Calu3 (cell line): ENCODE results near the gene DCTD. TPM values are rescaled to one million over a fixed set of nuclear protein-coding genes. Genes with fewer than 3 reads are reported as not detected.

Experiments
- BruUV-seq: library from RNA; stranded (reverse); fragments of 400-500 nt; replicated peaks from 2 replicates; lab custom pipeline; 2021; lab: Mats Ljungman, UMichigan
- CTCF ChIA-PET: fragments of 300-600 bp; sonication (Branson Sonifier 250); formaldehyde crosslinking; loops from one replicate; lab custom pipeline; 2022; ENCODE audit warnings: antibody characterized with exemption; lab: Charles Lee
- DNase-seq: peaks from one replicate; pipeline ENCODE4 v3.0.0; 2022
- H3K27ac Mint-ChIP-seq: one replicate; pipeline ENCODE4 v1.8.0; 2022; ENCODE audit warnings: mixed read lengths; ENCODE audit not compliant: unreplicated experiment
- H3K27me3 Mint-ChIP-seq: one replicate; pipeline ENCODE4 v1.8.0; 2022; ENCODE audit warnings: mixed read lengths; ENCODE audit not compliant: unreplicated experiment
- H3K36me3 Mint-ChIP-seq: one replicate; pipeline ENCODE4 v1.8.0; 2022; ENCODE audit warnings: mild to moderate bottlenecking, moderate library complexity, mixed read lengths; ENCODE audit not compliant: insufficient read depth, unreplicated experiment
- H3K4me1 Mint-ChIP-seq: one replicate; pipeline ENCODE4 v1.8.0; 2022; ENCODE audit warnings: mild to moderate bottlenecking, low read depth, mixed read lengths; ENCODE audit not compliant: unreplicated experiment
- H3K4me3 Mint-ChIP-seq: one replicate; pipeline ENCODE4 v1.8.0; 2022; ENCODE audit warnings: mild to moderate bottlenecking, low read depth, moderate library complexity, mixed read lengths; ENCODE audit not compliant: unreplicated experiment
- H3K9me3 Mint-ChIP-seq: one replicate; pipeline ENCODE4 v1.8.0; 2022; ENCODE audit warnings: low read depth, mixed read lengths; ENCODE audit not compliant: unreplicated experiment
- CTCF ChIP-seq: fragments of 200-600 bp; IDR thresholded peaks from one replicate; pipeline ENCODE4 v1.8.0; 2022; ENCODE audit warnings: antibody characterized with exemption; ENCODE audit not compliant: unreplicated experiment
- intact Hi-C: fragments of 100-400 bp; cut with micrococcal nuclease; formaldehyde crosslinking; loops from one replicate; pipeline ENCODE4 v1.10.0; 2022; ENCODE audit not compliant: unreplicated experiment
- total RNA-seq: library from RNA; stranded (reverse); gene quantifications from 2 replicates; pipeline ENCODE4 v1.2.3, GENCODE V29; 2022

The DCTD gene
- total RNA-seq, 1 experiment from 2014 or later = 65.3 TPM

- Mint-ChIP-seq H3K27me3 (peaks cover 37% of the 10 kb centered on the region), H3K4me1 (no peaks in the 10 kb centered on the region), H3K9me3 (no peaks in the 10 kb centered on the region), H3K36me3 (no peaks in the 10 kb centered on the region), H3K27ac (no peak overlapping the region), H3K4me3 (no peak overlapping the region)
- DNase-seq = no peak
- CTCF ChIA-PET = no interaction called here
- BruUV-seq = no TSS peak
- intact Hi-C loops = no loop called here
- no peak for TF ChIP-seq CTCF
Observed at GRCh38 chr4:182944484-182945213, 27.5 kb upstream of the DCTD start.

- Mint-ChIP-seq H3K9me3 (no peaks in the 10 kb centered on the region), H3K27ac (no peak overlapping the region), H3K4me3 (no peak overlapping the region), H3K4me1 (no peaks in the 10 kb centered on the region), H3K36me3 (no peaks in the 10 kb centered on the region), H3K27me3 (peaks cover 30% of the 10 kb centered on the region)
- intact Hi-C loops = no loop called here
- BruUV-seq = no TSS peak
- CTCF ChIA-PET = interaction anchor here (0.9 kb wide), 1 partner anchor 323 kb away, joined by 3 read pairs; no protein-coding TSS in a partner anchor
- no peak for TF ChIP-seq CTCF
- no peak for DNase-seq
Observed at GRCh38 chr4:182939680-182940079, 22.5 kb upstream of the DCTD start.

- no TSS peak for BruUV-seq
- Mint-ChIP-seq H3K9me3 (no peaks in the 10 kb centered on the region), H3K27ac (no peak overlapping the region), H3K36me3 (no peaks in the 10 kb centered on the region), H3K4me3 (no peak overlapping the region), H3K27me3 (peaks cover 15% of the 10 kb centered on the region), H3K4me1 (no peaks in the 10 kb centered on the region)
- intact Hi-C loops = loop anchor here (1.0 kb wide), 2 partner anchors 135 to 324 kb away; no protein-coding TSS in a partner anchor
- peak; percentile 81 for DNase-seq
- CTCF ChIA-PET = interaction anchor here (0.6 to 2.0 kb wide), 8 partner anchors 15 to 470 kb away, joined by 3 to 18 read pairs (median 5); no protein-coding TSS in a partner anchor
- TF ChIP-seq CTCF = peak; percentile 68
Observed at GRCh38 chr4:182938205-182938645, 21.0 kb upstream of the DCTD start.

GRCh38 chr4:182937268-182938204 lies 20.4 kb upstream of the DCTD start:
- H3K36me3 Mint-ChIP-seq = no peaks in the 10 kb centered on the region
- intact Hi-C loops = loop anchor here (1.0 kb wide), 2 partner anchors 136 to 325 kb away; no protein-coding TSS in a partner anchor
- BruUV-seq = no TSS peak
- H3K4me1 Mint-ChIP-seq = no peaks in the 10 kb centered on the region
- no peak overlapping the region for H3K4me3 Mint-ChIP-seq
- no peak for TF ChIP-seq CTCF
- DNase-seq = no peak
- no peak overlapping the region for H3K27ac Mint-ChIP-seq
- peaks cover 8% of the 10 kb centered on the region for H3K27me3 Mint-ChIP-seq
- CTCF ChIA-PET = interaction anchor here (0.6 to 2.0 kb wide), 7 partner anchors 136 to 325 kb away, joined by 3 to 18 read pairs (median 7); no protein-coding TSS in a partner anchor
- H3K9me3 Mint-ChIP-seq = no peaks in the 10 kb centered on the region
